Right renal cortex interstitium (tissue), 3 donors: Measurements from ENCODE around the gene KLRC2. TPM values are rescaled to one million over a fixed set of nuclear protein-coding genes. Genes with fewer than 3 reads are reported as not detected.
"Not testable (repeated sequence)": the region's sequence is repeated elsewhere in the genome, so short reads cannot be mapped to it uniquely, and the experiment has no call there.

Experiments used
- DNase-seq, 3 donors: peaks; one replicate each; pipeline ENCODE4 v3.0.0-alpha.2; 2013; ENCODE audit warnings: low read depth in 3 of 3, low spot score in 2 of 3
- polyA plus RNA-seq, 3 donors: library from polyadenylated mRNA; unstranded; fragments of 120-200 nt; gene quantifications; one replicate each; pipeline ENCODE4 v1.2.1, GENCODE V29; 2013; ENCODE audit not compliant: insufficient read length in 3 of 3

KLRC2 gene
- polyA plus RNA-seq, 3 donors = 0.54 TPM; not detected in 2

- no peak for DNase-seq
Observed at GRCh38 chr12:10406725-10407124, 29.1 kb downstream of the KLRC2 start.

- no peak for DNase-seq
Observed at GRCh38 chr12:10405294-10405693, 30.5 kb downstream of the KLRC2 start.

- no peak for DNase-seq
Observed at GRCh38 chr12:10404798-10405197, 31.0 kb downstream of the KLRC2 start.

GRCh38 chr12:10400829-10401228 is 35.0 kb downstream of the KLRC2 start:
- no peak for DNase-seq

- DNase-seq = no peak
Observed at GRCh38 chr12:10398168-10398567, 37.6 kb downstream of the KLRC2 start.

- no peak for DNase-seq
Observed at GRCh38 chr12:10397296-10397695, 38.5 kb downstream of the KLRC2 start.

GRCh38 chr12:10396176-10396575 is 39.6 kb downstream of the KLRC2 start:
- not testable (repeated sequence) for DNase-seq

- no peak for DNase-seq
Observed at GRCh38 chr12:10395390-10395998, 40.3 kb downstream of the KLRC2 start.

GRCh38 chr12:10394531-10395152 is 41.2 kb downstream of the KLRC2 start:
- DNase-seq = not testable (repeated sequence)

GRCh38 chr12:10393291-10393690 is 42.5 kb downstream of the KLRC2 start:
- DNase-seq = no peak

GRCh38 chr12:10392394-10392930 is 43.3 kb downstream of the KLRC2 start:
- DNase-seq = no peak

- not testable (repeated sequence) for DNase-seq
Observed at GRCh38 chr12:10390991-10391390, 44.8 kb downstream of the KLRC2 start.

- DNase-seq = no peak
Observed at GRCh38 chr12:10389904-10390303, 45.9 kb downstream of the KLRC2 start, which contains the start of gene KLRK1. TSS of gene KLRK1 (minus strand) at chr12:10390041. CDS start at chr12:10388810, 1,231 bp downstream.

GRCh38 chr12:10388624-10389413 is 47.0 kb downstream of the KLRC2 start:
- no peak for DNase-seq

GRCh38 chr12:10387498-10387897 is 48.3 kb downstream of the KLRC2 start:
- DNase-seq = not testable (repeated sequence)

- no peak for DNase-seq
Observed at GRCh38 chr12:10386857-10387256, 49.0 kb downstream of the KLRC2 start.

- no peak for DNase-seq
Observed at GRCh38 chr12:10385166-10385613, 50.6 kb downstream of the KLRC2 start.

- no peak for DNase-seq
Observed at GRCh38 chr12:10384191-10384590, 51.6 kb downstream of the KLRC2 start.

- DNase-seq = no peak
Observed at GRCh38 chr12:10381928-10382628, 53.7 kb downstream of the KLRC2 start.
